Esophagus muscularis mucosa (tissue), 4 donors: Measurements from ENCODE around the gene YWHAE. TPM values are rescaled to one million over a fixed set of nuclear protein-coding genes. Genes with fewer than 3 reads are reported as not detected.

ENCODE experiments used
- DNase-seq: peaks from one replicate; pipeline ENCODE4 v3.0.0-alpha.2; 2017; ENCODE audit errors: extremely low spot score
- H3K27ac ChIP-seq, 4 donors: fragments of 200-600 bp; sonication (generic); replicated peaks in 1 of 4; 1 replicate in 3 of 4; 2 replicates in 1 of 4; pipeline ENCODE4 v1.5.1; 2016 to 2019; ENCODE audit warnings: mild to moderate bottlenecking in 1 of 4
- H3K27me3 ChIP-seq, 4 donors: fragments of 200-600 bp; sonication (generic); one replicate each; pipeline versions ENCODE4 v1.5.1 to v1.6.0; 2016 to 2019
- H3K36me3 ChIP-seq, 4 donors: fragments of 200-600 bp; sonication (generic); one replicate each; pipeline ENCODE4 v1.5.1; 2016 to 2019
- H3K4me1 ChIP-seq, 4 donors: fragments of 200-600 bp; sonication (generic); one replicate each; pipeline ENCODE4 v1.5.1; 2016 to 2019
- H3K4me3 ChIP-seq, 4 donors: fragments of 200-600 bp; sonication (generic); 1 replicate in 2 of 4; 2 replicates in 2 of 4; pipeline ENCODE4 v1.5.1; 2016 to 2019; ENCODE audit warnings: mild to moderate bottlenecking in 4 of 4, moderate library complexity in 1 of 4
- H3K9me3 ChIP-seq, 4 donors: fragments of 200-600 bp; sonication (generic); 1 replicate in 3 of 4; 2 replicates in 1 of 4; pipeline ENCODE4 v1.5.1; 2016 to 2019
- EP300 ChIP-seq: sonication (generic); formaldehyde crosslinking; IDR thresholded peaks from one replicate; pipeline ENCODE4 v1.6.1; 2017; ENCODE audit warnings: antibody characterized with exemption
- POLR2A ChIP-seq: fragments of 450-650 bp; IDR thresholded peaks from one replicate; pipeline ENCODE4 v1.6.1; 2017; ENCODE audit warnings: antibody characterized with exemption, moderate library complexity, mild to moderate bottlenecking, low read depth
- POLR2AphosphoS5 ChIP-seq, 2 donors: sonication (generic); formaldehyde crosslinking; IDR thresholded peaks; one replicate each; pipeline ENCODE4 v1.6.1; 2017; ENCODE audit warnings: antibody characterized with exemption in 2 of 2
- WGBS: methylation state at CpG from one replicate; pipeline ENCODE4 v1.1.5; 2018; 5-methylcytosine and 5-hydroxymethylcytosine counted together
- intact Hi-C: fragments of 100-400 bp; cut with DNase I; formaldehyde crosslinking; loops from one replicate; pipeline ENCODE4 v1.15.1; 2023
- total RNA-seq, 4 donors: library from RNA; depleted of rRNA; stranded (reverse); fragments of >200 nt; gene quantifications; one replicate each; pipeline versions ENCODE4 v1.1.0 to v1.2.1, GENCODE V29; 2016
- TF ChIP-seq, protein P1 (sequence below), 3 experiments: fragments of 200-600 bp in 2 of 3; fragments of 450-650 bp in 1 of 3; sonication (generic) in 2 of 3; IDR thresholded peaks; one replicate each; pipeline ENCODE4 v1.5.1; 2017 to 2019; ENCODE audit warnings: antibody characterized with exemption in 3 of 3, mild to moderate bottlenecking in 2 of 3, moderate library complexity in 1 of 3

Gene YWHAE
- total RNA-seq, 4 donors from 2014 or later, result 329 to 408 (median 364) TPM

DNA sequence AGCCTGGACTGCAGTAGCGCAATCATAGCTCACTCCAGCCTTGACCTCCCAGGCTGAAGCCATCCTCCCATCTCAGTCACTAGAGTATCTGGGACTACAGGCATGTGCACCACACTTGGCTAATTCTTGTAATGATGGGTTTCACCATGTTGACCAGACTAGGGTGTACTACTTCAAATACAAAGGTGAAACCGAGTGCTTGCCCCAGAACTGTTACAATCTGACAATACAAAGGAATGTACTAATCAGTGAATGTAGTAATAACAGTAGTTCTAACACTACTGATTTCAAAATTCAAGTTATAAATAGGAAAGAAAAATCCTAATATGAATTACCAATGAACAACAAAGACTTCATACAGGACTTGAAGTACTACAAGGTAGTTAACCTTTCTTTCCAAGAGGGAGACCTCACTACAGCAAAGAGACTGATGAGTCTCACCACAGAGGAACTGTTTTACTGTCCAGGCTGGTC, 31.6 kb upstream of the YWHAE start:
- H3K27ac ChIP-seq, result no peak overlapping the region
- H3K9me3 ChIP-seq, result no peaks in the 10 kb centered on the region
- intact Hi-C loops, result no loop called here
- peaks cover 7 to 42% (median 33%) of the 10 kb centered on the region in 4 donors for H3K4me1 ChIP-seq
- peaks cover 18 to 55% (median 45%) of the 10 kb centered on the region in 4 donors for H3K36me3 ChIP-seq
- no peaks in the 10 kb centered on the region for H3K27me3 ChIP-seq
- 93% methylated on average over 2 of the region's 2 CpGs for WGBS
- no peak overlapping the region for H3K4me3 ChIP-seq
- DNase-seq, result no peak
- TF ChIP-seq POLR2AphosphoS5 (IDR thresholded peaks at IDR 0.05), result no peak
- no peak for TF ChIP-seq POLR2A
- TF ChIP-seq EP300, result no peak
- TF ChIP-seq, protein P1, sequence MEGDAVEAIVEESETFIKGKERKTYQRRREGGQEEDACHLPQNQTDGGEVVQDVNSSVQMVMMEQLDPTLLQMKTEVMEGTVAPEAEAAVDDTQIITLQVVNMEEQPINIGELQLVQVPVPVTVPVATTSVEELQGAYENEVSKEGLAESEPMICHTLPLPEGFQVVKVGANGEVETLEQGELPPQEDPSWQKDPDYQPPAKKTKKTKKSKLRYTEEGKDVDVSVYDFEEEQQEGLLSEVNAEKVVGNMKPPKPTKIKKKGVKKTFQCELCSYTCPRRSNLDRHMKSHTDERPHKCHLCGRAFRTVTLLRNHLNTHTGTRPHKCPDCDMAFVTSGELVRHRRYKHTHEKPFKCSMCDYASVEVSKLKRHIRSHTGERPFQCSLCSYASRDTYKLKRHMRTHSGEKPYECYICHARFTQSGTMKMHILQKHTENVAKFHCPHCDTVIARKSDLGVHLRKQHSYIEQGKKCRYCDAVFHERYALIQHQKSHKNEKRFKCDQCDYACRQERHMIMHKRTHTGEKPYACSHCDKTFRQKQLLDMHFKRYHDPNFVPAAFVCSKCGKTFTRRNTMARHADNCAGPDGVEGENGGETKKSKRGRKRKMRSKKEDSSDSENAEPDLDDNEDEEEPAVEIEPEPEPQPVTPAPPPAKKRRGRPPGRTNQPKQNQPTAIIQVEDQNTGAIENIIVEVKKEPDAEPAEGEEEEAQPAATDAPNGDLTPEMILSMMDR (IDR thresholded peaks at IDR 0.05), result no peak

- Histone ChIP-seq H3K4me3 (no peak overlapping the region), H3K9me3 (no peaks in the 10 kb centered on the region), H3K27ac (peak overlapping the region in 3 of 4 donors; percentile 7 to 44 (median 13)), H3K27me3 (no peaks in the 10 kb centered on the region), H3K36me3 (peaks cover 17 to 70% (median 62%) of the 10 kb centered on the region in 4 donors), H3K4me1 (peaks cover 16 to 27% (median 18%) of the 10 kb centered on the region in 4 donors)
- no peak for DNase-seq
- intact Hi-C loops, result no loop called here
- TF ChIP-seq POLR2AphosphoS5 (IDR thresholded peaks at IDR 0.05), result no peak
- TF ChIP-seq, protein P1 (IDR thresholded peaks at IDR 0.05), result no peak
- TF ChIP-seq POLR2A, result no peak
- no peak for TF ChIP-seq EP300
- 66% methylated on average over 10 of the region's 10 CpGs for WGBS
These were observed 23.6 kb upstream of the YWHAE start for GRCh38 chr17:1423456-1424135.

DNA sequence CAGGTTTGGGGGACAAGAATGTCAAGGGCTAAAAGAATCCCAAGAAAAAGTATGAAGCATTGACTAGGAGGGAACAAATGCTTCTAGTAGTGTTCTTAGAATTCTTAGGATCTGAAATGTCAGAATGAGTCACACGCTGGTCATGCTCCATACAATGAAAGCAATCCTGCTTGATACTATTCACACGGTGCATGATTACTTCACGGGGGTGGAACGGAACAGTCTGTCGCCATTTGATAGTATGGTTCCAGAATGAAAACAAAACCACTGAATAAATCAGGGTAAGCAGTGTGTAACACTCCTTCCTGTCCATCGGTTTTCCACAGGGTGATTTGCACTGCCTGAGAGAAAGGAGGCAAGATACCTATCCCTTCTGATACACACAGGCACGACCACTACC, 22.9 kb upstream of the YWHAE start:
- DNase-seq, result no peak
- TF ChIP-seq POLR2A (no peak), POLR2AphosphoS5 (IDR thresholded peaks at IDR 0.05) (peak; percentile 23 to 50)
- TF ChIP-seq, protein P1 (IDR thresholded peaks at IDR 0.05), result no peak
- Histone ChIP-seq H3K4me1 (peaks cover 16 to 27% (median 18%) of the 10 kb centered on the region in 4 donors), H3K36me3 (peaks cover 17 to 74% (median 63%) of the 10 kb centered on the region in 4 donors), H3K27ac (peak overlapping the region in 3 of 4 donors; percentile 7 to 28 (median 25)), H3K4me3 (no peak overlapping the region), H3K27me3 (no peaks in the 10 kb centered on the region), H3K9me3 (no peaks in the 10 kb centered on the region)
- WGBS, result 72% methylated on average over 7 of the region's 7 CpGs
- intact Hi-C loops, result no loop called here

DNA sequence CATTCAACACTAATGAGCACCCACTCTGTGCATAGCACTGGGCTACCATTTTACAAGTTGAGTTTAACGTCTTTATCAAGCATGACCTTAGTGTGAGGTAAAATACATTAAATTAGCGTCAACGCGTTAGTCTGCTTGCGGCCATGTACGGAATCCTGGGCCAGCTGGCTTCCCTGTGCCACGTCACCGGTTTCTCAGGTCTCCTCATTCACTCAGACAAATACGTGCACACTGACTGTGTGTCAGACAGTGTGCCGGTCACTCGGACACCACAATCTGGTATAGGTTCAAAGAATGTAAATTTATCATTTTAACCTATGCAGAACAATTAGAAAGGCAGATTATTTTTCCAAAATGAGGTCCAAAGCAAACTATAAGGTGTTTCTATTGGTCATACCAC, 21.4 kb upstream of the YWHAE start:
- Histone ChIP-seq H3K4me3 (no peak overlapping the region), H3K9me3 (no peaks in the 10 kb centered on the region), H3K4me1 (peaks cover 16 to 21% (median 18%) of the 10 kb centered on the region in 4 donors), H3K27ac (no peak overlapping the region), H3K36me3 (peaks cover 17 to 85% (median 63%) of the 10 kb centered on the region in 4 donors), H3K27me3 (no peaks in the 10 kb centered on the region)
- no peak for DNase-seq
- no peak for TF ChIP-seq POLR2A
- 94% methylated on average over 11 of the region's 11 CpGs for WGBS
- intact Hi-C loops, result no loop called here

- Histone ChIP-seq H3K36me3 (peaks cover 17 to 84% (median 61%) of the 10 kb centered on the region in 4 donors), H3K27ac (no peak overlapping the region), H3K4me1 (peaks cover 16 to 21% (median 18%) of the 10 kb centered on the region in 4 donors), H3K4me3 (no peak overlapping the region), H3K9me3 (no peaks in the 10 kb centered on the region), H3K27me3 (no peaks in the 10 kb centered on the region)
- TF ChIP-seq POLR2A, result no peak
- TF ChIP-seq, protein P1 (IDR thresholded peaks at IDR 0.05), result no peak
- no peak for TF ChIP-seq POLR2AphosphoS5 (IDR thresholded peaks at IDR 0.05)
- TF ChIP-seq EP300, result no peak
- DNase-seq, result no peak
- WGBS, result 78% methylated on average over 2 of the region's 2 CpGs
- intact Hi-C loops, result no loop called here
These were observed 21.0 kb upstream of the YWHAE start for GRCh38 chr17:1420981-1421380.
